ENCODE measurements around the gene ZNF148.
A peak's percentile ranks its signal among the peaks of the same experiment; 100 is the strongest.
"Not testable (repeated sequence)": the region's sequence is repeated elsewhere in the genome, so short reads cannot be mapped to it uniquely, and the experiment has no call there.

ZNF148 gene

GRCh38 chr3:125374996-125375941 lies at the start of gene ZNF148:
Gene ZNF148, minus strand, starts transcription at chr3:125375325. Its CDS starts 61,685 bp downstream, at chr3:125313640.
- Histone ChIP-seq H3K4me3 (peak within 1 kb of the TSS; percentile 82), H3K4me1 (peaks cover 21% of the 10 kb centered on the region)

DNA sequence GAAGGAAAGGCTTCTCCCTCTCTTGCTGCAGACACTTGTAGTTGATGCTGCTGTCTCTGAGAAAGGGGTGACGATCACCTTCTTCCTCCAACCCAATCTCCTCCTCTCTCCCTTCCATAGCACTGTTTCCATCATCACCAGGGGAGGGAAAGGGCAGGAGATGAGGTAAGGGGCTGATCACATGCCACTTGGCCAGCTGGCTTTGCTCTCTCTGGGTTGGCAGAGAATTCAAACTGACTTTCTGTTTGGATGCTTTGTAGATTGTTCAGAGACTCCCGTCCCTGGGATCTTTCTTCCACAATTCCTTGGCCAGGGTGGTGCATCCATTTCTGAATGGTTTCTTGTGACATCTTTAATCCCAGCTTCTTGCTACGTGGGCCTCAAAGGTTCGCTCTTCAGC lies 43.2 kb upstream of the ZNF148 start:
- no peaks in the 10 kb centered on the region for H4K20me1 ChIP-seq
- H3K36me3 ChIP-seq: no peaks in the 10 kb centered on the region
- H3K4me1 ChIP-seq: peaks cover 4% of the 10 kb centered on the region; the same call in 1 of the 2 replicates
- no peak overlapping the region for H3K4me3 ChIP-seq
- H3K27ac ChIP-seq: no peak overlapping the region
- no peak for TF ChIP-seq Cebpa-rat (IDR thresholded peaks at IDR 0.05)
- no peak overlapping the region for H3K9ac ChIP-seq
- no peak overlapping the region for H3K4me2 ChIP-seq
- peaks cover 15% of the 10 kb centered on the region for H3K9me3 ChIP-seq
- no peaks in the 10 kb centered on the region for H3K27me3 ChIP-seq

More at GRCh38 chr3:125374996-125375941, at the start of gene ZNF148:
- TF ChIP-seq Cebpa-rat (IDR thresholded peaks at IDR 0.05): no peak
- H3K9ac ChIP-seq: peak within 1 kb of the TSS; percentile 89
- peaks cover 19% of the 10 kb centered on the region for H3K36me3 ChIP-seq
- H3K4me2 ChIP-seq: peak within 1 kb of the TSS; percentile 93
- H3K9me3 ChIP-seq: no peaks in the 10 kb centered on the region
- H4K20me1 ChIP-seq: peaks cover 43% of the 10 kb centered on the region
- no peaks in the 10 kb centered on the region for H3K27me3 ChIP-seq
- H3K27ac ChIP-seq: peak within 1 kb of the TSS; percentile 89

DNA sequence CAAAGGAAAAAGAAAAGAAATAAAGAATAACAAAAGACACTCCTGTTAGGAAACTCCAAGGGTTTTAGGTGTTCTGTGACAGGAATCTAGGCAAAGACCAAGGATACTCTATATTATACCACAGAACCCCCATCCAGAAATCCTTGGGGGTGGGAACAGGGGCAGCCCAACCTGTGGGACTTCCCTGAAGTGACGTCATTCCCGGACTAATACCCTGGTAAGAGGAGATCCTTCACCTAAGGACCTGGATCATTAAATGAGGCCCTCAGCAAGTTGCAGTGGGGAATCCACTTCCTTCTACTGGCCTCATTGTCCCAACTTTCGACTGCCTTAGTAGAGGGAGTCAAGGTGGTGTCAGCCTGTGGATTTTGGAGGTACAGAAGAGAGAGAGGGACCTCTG lies 41.1 kb upstream of the ZNF148 start:
- no peak overlapping the region for H3K9ac ChIP-seq
- H3K4me3 ChIP-seq: no peak overlapping the region
- no peaks in the 10 kb centered on the region for H4K20me1 ChIP-seq
- no peak for TF ChIP-seq Cebpa-rat (IDR thresholded peaks at IDR 0.05)
- H3K4me2 ChIP-seq: no peak overlapping the region
- H3K36me3 ChIP-seq: no peaks in the 10 kb centered on the region
- H3K27ac ChIP-seq: no peak overlapping the region
- peaks cover 15% of the 10 kb centered on the region for H3K9me3 ChIP-seq
- no peaks in the 10 kb centered on the region for H3K27me3 ChIP-seq
- peaks cover 4% of the 10 kb centered on the region; the same call in 1 of the 2 replicates for H3K4me1 ChIP-seq

GRCh38 chr3:125414669-125415068 lies 39.5 kb upstream of the ZNF148 start:
- H3K4me1 ChIP-seq: peaks cover 4% of the 10 kb centered on the region; the same call in 1 of the 2 replicates
- no peaks in the 10 kb centered on the region for H3K36me3 ChIP-seq
- H3K27ac ChIP-seq: no peak overlapping the region
- no peak for TF ChIP-seq Cebpa-rat (IDR thresholded peaks at IDR 0.05)
- H3K4me3 ChIP-seq: no peak overlapping the region
- H4K20me1 ChIP-seq: no peaks in the 10 kb centered on the region
- no peak overlapping the region for H3K4me2 ChIP-seq
- H3K27me3 ChIP-seq: no peaks in the 10 kb centered on the region
- H3K9ac ChIP-seq: no peak overlapping the region
- H3K9me3 ChIP-seq: peaks cover 12% of the 10 kb centered on the region

- Histone ChIP-seq H3K27me3 (no peaks in the 10 kb centered on the region), H3K4me3 (no peak overlapping the region), H3K36me3 (no peaks in the 10 kb centered on the region), H4K20me1 (no peaks in the 10 kb centered on the region), H3K4me2 (no peak overlapping the region), H3K9ac (no peak overlapping the region), H3K4me1 (peaks cover 9% of the 10 kb centered on the region), H3K27ac (no peak overlapping the region), H3K9me3 (no peaks in the 10 kb centered on the region)
- no peak for TF ChIP-seq Cebpa-rat (IDR thresholded peaks at IDR 0.05)
These were observed 35.8 kb upstream of the ZNF148 start for GRCh38 chr3:125410922-125411321.

DNA sequence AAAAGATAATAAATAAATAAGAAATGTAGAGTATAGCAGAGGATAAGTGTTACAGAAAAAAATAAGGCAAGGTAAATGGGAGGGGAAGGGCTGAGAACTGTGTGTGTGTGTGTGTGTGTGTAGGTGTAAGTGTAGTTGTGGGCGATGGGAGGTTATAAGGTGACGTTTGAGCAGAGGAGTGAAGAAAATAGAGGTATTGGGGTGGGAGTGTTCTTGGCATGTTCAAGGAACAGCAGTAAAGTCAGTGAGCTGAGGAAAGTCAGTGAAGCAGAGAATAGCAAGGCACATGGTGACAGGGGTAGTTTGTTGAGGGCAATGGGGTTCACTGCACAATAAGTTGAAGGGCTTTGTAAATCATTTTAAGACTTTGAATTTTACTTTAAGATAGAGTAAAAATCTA lies 30.9 kb upstream of the ZNF148 start:
- no peaks in the 10 kb centered on the region for H3K36me3 ChIP-seq
- H3K9me3 ChIP-seq: peaks cover 12% of the 10 kb centered on the region
- no peak for TF ChIP-seq Cebpa-rat (IDR thresholded peaks at IDR 0.05)
- 0 out of 2 replicates have a peak overlapping the region, but pooled peaks have one; percentile 1 for H3K4me2 ChIP-seq
- H3K4me3 ChIP-seq: no peak overlapping the region
- H3K27ac ChIP-seq: no peak overlapping the region
- H3K27me3 ChIP-seq: no peaks in the 10 kb centered on the region
- peaks cover 21% of the 10 kb centered on the region for H3K4me1 ChIP-seq
- H4K20me1 ChIP-seq: no peaks in the 10 kb centered on the region
- H3K9ac ChIP-seq: no peak overlapping the region

DNA sequence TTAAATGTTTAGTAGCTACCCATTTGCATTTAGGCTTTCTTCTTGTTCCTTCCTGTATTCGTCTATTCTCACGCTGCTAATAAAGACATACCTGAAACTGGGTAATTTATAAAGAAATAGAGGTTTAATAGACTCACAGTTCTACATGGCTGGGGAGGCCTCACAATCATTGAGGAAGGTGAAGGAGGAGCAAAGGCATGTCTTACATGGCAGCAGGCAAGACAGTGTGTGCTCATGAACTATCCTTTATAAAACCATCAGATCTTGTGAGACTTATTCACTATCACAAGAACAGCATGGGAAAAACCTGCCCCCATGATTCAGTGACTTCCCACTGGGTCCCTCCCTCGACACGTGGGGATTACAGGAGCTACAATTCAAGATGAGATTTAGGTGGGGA lies 30.4 kb upstream of the ZNF148 start:
- H3K27me3 ChIP-seq, H3K36me3 ChIP-seq: not testable (repeated sequence)
- H3K4me1 ChIP-seq: peaks cover 21% of the 10 kb centered on the region

DNA sequence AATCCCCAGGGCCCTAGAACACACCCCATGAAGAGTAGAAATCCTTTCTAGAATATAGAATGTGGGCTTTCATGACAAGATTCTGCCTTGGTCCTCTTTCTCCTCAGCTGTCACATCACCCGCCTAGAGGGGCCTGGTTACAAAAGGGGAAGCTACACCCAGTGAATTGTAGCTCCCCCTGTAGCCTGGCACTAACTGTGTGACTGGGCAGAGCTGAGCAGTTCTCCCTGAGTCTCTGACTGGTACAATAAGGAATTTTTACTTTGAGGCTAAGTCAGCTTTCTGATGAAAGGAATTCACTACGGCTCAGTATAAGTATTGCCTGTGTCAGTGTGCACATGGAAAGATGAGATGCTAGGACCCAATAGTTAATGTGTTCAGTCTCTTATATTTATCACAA lies 28.7 kb upstream of the ZNF148 start:
- no peak overlapping the region for H3K4me2 ChIP-seq
- TF ChIP-seq Cebpa-rat (IDR thresholded peaks at IDR 0.05): no peak

More for the DNA sequence above, 30.4 kb upstream of the ZNF148 start:
- H3K9me3 ChIP-seq: peaks cover 12% of the 10 kb centered on the region
- H3K27ac ChIP-seq, H4K20me1 ChIP-seq, H3K9ac ChIP-seq, H3K4me2 ChIP-seq, H3K4me3 ChIP-seq: not testable (repeated sequence)

GRCh38 chr3:125402639-125403038 lies 27.5 kb upstream of the ZNF148 start:
- peaks cover 21% of the 10 kb centered on the region for H3K4me1 ChIP-seq
- H4K20me1 ChIP-seq: no peaks in the 10 kb centered on the region
- no peak for TF ChIP-seq Cebpa-rat (IDR thresholded peaks at IDR 0.05)
- no peak overlapping the region for H3K4me2 ChIP-seq
- no peak overlapping the region for H3K4me3 ChIP-seq
- H3K27ac ChIP-seq: no peak overlapping the region
- no peaks in the 10 kb centered on the region for H3K36me3 ChIP-seq
- H3K9me3 ChIP-seq: peaks cover 12% of the 10 kb centered on the region
- H3K27me3 ChIP-seq: no peaks in the 10 kb centered on the region
- H3K9ac ChIP-seq: no peak overlapping the region

More for the DNA sequence above, 28.7 kb upstream of the ZNF148 start:
- H3K4me1 ChIP-seq: peaks cover 21% of the 10 kb centered on the region
- H3K27ac ChIP-seq: no peak overlapping the region
- H3K4me3 ChIP-seq: no peak overlapping the region
- no peak overlapping the region for H3K9ac ChIP-seq
- no peaks in the 10 kb centered on the region for H4K20me1 ChIP-seq
- peaks cover 12% of the 10 kb centered on the region for H3K9me3 ChIP-seq
- no peaks in the 10 kb centered on the region for H3K36me3 ChIP-seq
- H3K27me3 ChIP-seq: no peaks in the 10 kb centered on the region

DNA sequence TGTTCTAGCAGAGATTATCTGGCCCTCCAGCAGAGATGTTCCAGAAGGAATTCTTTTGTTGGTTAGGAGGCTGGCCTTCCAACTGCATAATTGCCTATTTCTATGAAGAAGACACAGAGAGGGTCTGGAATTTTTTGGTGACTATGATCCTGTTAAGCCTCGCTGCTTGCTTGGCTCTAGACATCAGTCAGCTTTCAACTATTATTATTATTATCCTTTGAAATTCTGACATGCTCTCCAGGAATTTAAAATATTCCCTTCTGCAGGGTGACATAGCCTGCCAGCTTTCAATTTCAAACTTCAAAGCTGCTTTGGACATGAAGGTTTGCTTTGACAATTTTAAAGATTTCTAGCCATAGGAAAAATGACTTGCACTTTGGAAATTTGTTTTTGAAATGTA lies 26.3 kb upstream of the ZNF148 start:
- Histone ChIP-seq H3K27ac (no peak overlapping the region), H3K9me3 (peaks cover 12% of the 10 kb centered on the region), H3K9ac (no peak overlapping the region), H3K4me2 (no peak overlapping the region), H3K4me1 (peaks cover 17% of the 10 kb centered on the region), H3K36me3 (no peaks in the 10 kb centered on the region), H4K20me1 (no peaks in the 10 kb centered on the region), H3K27me3 (no peaks in the 10 kb centered on the region), H3K4me3 (no peak overlapping the region)
- TF ChIP-seq Cebpa-rat (IDR thresholded peaks at IDR 0.05): no peak
